Prostate gland (tissue), 2 donors: ENCODE data around the gene BCR. TPM values are rescaled to one million over a fixed set of nuclear protein-coding genes. Genes with fewer than 3 reads are reported as not detected.

ENCODE experiments used
- DNase-seq: peaks from one replicate; pipeline ENCODE4 v3.0.0-alpha.2; 2019; ENCODE audit warnings: low spot score
- H3K27ac ChIP-seq, 2 donors: fragments of 200-600 bp; sonication (generic); 2 replicates each; pipeline ENCODE4 v1.5.1; 2017 to 2019
- H3K27me3 ChIP-seq: fragments of 200-600 bp; sonication (generic); replicated peaks from 2 replicates; pipeline ENCODE4 v1.5.1; 2019; ENCODE audit not compliant: insufficient read depth
- H3K36me3 ChIP-seq, 2 donors: fragments of 200-600 bp; sonication (generic); 1 replicate in 1 of 2; 2 replicates in 1 of 2; pipeline versions ENCODE4 v1.5.1 to v1.8.1; 2017 to 2019
- H3K4me1 ChIP-seq: fragments of 200-600 bp; sonication (generic); replicated peaks from 2 replicates; pipeline ENCODE4 v1.5.1; 2019
- H3K4me3 ChIP-seq, 2 donors: fragments of 200-600 bp; sonication (generic); 2 replicates each; pipeline ENCODE4 v1.5.1; 2017 to 2019
- H3K9me3 ChIP-seq: fragments of 200-600 bp; sonication (generic); 2 replicates; pipeline ENCODE4 v1.5.1; 2017
- POLR2A ChIP-seq: fragments of 450-650 bp; IDR thresholded peaks from one replicate; pipeline ENCODE4 v1.6.1; 2016; ENCODE audit warnings: antibody characterized with exemption, mild to moderate bottlenecking
- POLR2AphosphoS5 ChIP-seq: sonication (generic); formaldehyde crosslinking; IDR thresholded peaks from one replicate; pipeline ENCODE4 v1.6.1; 2017; ENCODE audit warnings: antibody characterized with exemption
- WGBS: methylation state at CpG from one replicate; pipeline ENCODE4 v1.1.5; 2018; 5-methylcytosine and 5-hydroxymethylcytosine counted together
- intact Hi-C: fragments of 100-400 bp; cut with DNase I; formaldehyde crosslinking; loops from one replicate; pipeline ENCODE4 v1.14.2; 2022
- total RNA-seq, 2 donors: library from RNA; depleted of rRNA; stranded (reverse); fragments of >200 nt; gene quantifications; one replicate each; pipeline ENCODE4 v1.1.0, GENCODE V29; 2016
- TF ChIP-seq, protein P1 (sequence below), 4 experiments: fragments of 200-600 bp in 2 of 4; fragments of 450-650 bp in 2 of 4; sonication (generic) in 2 of 4; IDR thresholded peaks; 1 replicate in 3 of 4; 2 replicates in 1 of 4; pipeline ENCODE4 v1.5.1; 2016 to 2019; ENCODE audit warnings: antibody characterized with exemption in 4 of 4, mild to moderate bottlenecking in 2 of 4, moderate library complexity in 2 of 4

Gene BCR
- total RNA-seq, 2 donors from 2014 or later, result 32.7 to 88.8 TPM

DNA sequence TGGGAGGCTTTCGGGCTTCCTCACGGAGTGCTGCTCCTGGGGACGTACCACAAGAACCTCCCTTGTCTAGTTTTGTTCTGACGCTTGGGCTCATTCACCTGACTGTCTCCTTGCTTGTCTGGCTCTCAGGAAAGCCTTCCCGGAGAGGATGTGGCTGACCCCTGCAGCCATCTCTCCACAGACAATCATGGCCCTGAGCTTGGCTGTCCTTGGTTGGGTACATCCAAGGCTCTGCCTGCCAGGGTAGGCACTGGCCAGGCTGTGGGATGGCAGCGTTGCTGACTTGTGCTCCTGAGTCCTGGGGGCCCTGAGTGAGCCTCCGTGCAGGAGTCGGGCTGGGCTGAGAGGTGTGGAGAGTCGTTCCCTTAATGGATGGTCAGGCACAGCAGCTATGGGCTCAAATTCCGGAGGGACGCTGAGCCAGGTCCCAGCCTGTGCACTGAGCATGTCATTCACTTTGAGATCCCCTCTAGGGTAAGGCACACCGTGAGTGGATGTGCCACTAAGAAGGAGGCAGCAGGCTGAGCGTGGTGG is 32.8 kb downstream of the BCR start:
- Histone ChIP-seq H3K36me3 (no peaks in the 10 kb centered on the region), H3K4me1 (no peaks in the 10 kb centered on the region), H3K9me3 (no peaks in the 10 kb centered on the region), H3K27ac (no peak overlapping the region), H3K27me3 (no peaks in the 10 kb centered on the region), H3K4me3 (no peak overlapping the region)
- TF ChIP-seq POLR2A, result no peak
- TF ChIP-seq POLR2AphosphoS5, result no peak
- TF ChIP-seq, protein P1, sequence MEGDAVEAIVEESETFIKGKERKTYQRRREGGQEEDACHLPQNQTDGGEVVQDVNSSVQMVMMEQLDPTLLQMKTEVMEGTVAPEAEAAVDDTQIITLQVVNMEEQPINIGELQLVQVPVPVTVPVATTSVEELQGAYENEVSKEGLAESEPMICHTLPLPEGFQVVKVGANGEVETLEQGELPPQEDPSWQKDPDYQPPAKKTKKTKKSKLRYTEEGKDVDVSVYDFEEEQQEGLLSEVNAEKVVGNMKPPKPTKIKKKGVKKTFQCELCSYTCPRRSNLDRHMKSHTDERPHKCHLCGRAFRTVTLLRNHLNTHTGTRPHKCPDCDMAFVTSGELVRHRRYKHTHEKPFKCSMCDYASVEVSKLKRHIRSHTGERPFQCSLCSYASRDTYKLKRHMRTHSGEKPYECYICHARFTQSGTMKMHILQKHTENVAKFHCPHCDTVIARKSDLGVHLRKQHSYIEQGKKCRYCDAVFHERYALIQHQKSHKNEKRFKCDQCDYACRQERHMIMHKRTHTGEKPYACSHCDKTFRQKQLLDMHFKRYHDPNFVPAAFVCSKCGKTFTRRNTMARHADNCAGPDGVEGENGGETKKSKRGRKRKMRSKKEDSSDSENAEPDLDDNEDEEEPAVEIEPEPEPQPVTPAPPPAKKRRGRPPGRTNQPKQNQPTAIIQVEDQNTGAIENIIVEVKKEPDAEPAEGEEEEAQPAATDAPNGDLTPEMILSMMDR (IDR thresholded peaks at IDR 0.05), result no peak
- 71% methylated on average over 13 of the region's 13 CpGs for WGBS
- DNase-seq, result no peak
- intact Hi-C loops, result no loop called here

DNA sequence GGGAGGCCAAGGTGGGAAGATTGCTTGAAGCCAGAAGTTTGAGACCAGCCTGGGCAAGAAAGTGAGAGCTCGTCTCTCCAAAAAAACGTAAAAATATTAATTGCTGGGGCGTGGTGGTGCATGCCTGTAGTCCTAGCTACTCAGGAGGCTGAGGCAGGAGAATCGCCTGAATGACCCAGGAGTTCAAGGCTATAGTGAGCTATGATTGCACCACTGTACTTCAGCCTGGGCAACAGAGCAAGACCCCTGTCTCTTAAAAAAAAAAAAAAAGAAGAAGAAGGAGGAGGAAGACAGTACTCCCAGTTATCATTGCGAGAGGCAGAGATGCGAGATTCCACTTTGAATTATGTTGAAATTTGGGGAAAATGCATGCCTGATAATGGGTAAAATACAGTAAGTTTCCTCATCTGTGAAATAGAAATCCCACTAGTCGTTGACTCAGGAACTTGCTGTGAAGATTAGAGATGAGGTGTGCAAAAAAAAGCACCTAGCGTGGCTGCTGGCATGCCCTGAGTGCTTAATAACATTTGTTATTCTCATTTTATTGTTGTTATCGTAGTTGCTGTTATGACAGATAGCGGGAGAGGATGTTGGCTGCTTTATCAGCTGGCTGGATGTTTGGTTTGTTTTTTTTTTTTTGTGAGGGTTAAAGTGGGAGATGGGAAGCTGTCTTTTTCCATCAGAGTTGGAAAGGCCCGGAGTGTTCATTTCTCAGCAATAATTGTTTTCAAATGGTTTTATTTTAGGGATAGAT is 33.4 kb downstream of the BCR start:
- Histone ChIP-seq H3K27me3 (no peaks in the 10 kb centered on the region), H3K27ac (no peak overlapping the region), H3K36me3 (no peaks in the 10 kb centered on the region), H3K9me3 (no peaks in the 10 kb centered on the region), H3K4me3 (no peak overlapping the region), H3K4me1 (no peaks in the 10 kb centered on the region)
- WGBS, result 76% methylated on average over 11 of the region's 11 CpGs
- TF ChIP-seq POLR2AphosphoS5 (no peak), POLR2A (no peak)
- TF ChIP-seq, protein P1 (IDR thresholded peaks at IDR 0.05), result no peak
- intact Hi-C loops, result no loop called here
- no peak for DNase-seq

DNA sequence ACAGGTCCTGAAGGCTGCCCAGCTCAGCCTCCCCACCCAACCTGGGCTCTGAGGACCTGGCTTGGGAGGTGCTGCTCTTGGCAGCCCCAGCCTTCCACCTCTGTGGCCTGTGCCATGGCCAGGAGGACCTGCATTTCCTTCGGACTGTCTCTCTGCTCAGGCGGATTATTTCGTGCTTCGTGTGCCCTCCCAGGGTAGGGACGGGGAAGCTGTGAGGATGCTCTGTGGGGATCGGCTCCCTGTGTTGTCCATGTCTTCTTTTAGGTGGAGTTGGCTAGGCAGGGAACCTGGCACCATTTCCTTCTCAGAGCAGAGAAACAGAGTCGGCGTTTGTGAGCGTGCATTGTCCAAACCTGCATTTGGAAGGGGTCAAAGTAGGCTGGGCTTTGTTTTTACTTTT is 34.1 kb downstream of the BCR start:
- intact Hi-C loops, result no loop called here
- H3K9me3 ChIP-seq, result no peaks in the 10 kb centered on the region
- H3K36me3 ChIP-seq, result no peaks in the 10 kb centered on the region
- no peaks in the 10 kb centered on the region for H3K4me1 ChIP-seq
- 97% methylated on average over 9 of the region's 9 CpGs for WGBS
- TF ChIP-seq POLR2A (no peak), POLR2AphosphoS5 (no peak)
- TF ChIP-seq, protein P1 (IDR thresholded peaks at IDR 0.05), result no peak
- H3K4me3 ChIP-seq, result no peak overlapping the region
- H3K27me3 ChIP-seq, result no peaks in the 10 kb centered on the region
- H3K27ac ChIP-seq, result no peak overlapping the region
- no peak for DNase-seq

DNA sequence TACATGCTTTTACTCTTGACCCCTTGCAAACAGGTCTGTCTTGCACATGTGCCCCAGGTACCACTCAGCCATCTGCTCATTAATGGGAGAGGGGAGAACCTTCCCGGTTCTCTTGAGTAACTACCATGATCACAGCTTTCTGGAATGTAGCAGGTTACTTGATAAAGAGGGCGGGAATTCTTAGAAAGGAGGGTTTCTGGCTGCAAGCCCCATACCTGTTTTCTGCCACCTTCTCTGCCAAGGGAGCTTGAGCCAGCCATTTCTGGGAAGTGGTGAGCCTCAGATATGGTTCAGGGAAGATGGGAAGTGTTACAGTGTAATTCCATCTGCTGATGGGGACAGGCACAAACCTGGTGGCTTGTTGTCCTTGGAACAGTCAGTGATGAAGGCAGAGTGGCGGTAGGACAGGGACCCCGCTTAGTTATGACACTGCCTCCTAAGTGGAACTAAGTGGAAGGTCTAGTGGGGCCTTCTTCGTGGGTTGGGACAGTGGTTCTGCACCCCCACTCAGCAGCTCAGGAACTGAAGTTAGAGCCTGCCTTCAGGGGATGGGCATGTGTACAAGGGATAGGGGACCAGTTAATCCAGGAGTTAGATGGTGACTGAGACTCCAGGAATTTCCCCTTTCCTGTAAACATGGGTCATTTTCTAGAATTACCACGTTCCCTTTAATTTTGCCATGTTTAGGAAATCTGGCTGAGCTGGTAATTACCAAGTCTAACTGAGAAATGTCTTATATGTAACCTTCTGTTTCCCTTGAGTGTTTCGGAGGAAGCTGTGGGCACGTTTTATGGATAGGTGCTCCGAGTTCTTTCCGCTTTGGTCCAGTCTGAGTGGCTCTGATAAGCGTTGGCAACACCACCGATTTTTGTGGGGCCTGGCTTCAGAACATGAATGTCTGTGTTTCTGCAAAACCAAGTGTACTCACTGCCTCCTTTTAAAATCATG is 35.3 kb downstream of the BCR start:
- TF ChIP-seq, protein P1 (IDR thresholded peaks at IDR 0.05), result no peak
- TF ChIP-seq POLR2A, result no peak
- peak; percentile 59 for TF ChIP-seq POLR2AphosphoS5
- no peak for DNase-seq
- no peak overlapping the region for H3K4me3 ChIP-seq
- no peaks in the 10 kb centered on the region for H3K4me1 ChIP-seq
- no peaks in the 10 kb centered on the region for H3K27me3 ChIP-seq
- H3K27ac ChIP-seq, result peak overlapping the region in 1 of 2 donors; percentile 13
- intact Hi-C loops, result no loop called here
- WGBS, result 58% methylated on average over 12 of the region's 12 CpGs
- no peaks in the 10 kb centered on the region for H3K36me3 ChIP-seq
- H3K9me3 ChIP-seq, result no peaks in the 10 kb centered on the region
